GM12872 (cell line): ENCODE results near the gene SACM1L.

ENCODE experiments used
- CTCF ChIP-seq: IDR thresholded peaks from 3 replicates; pipeline ENCODE4 v1.5.1; 2011; ENCODE audit warnings: low read depth, mild to moderate bottlenecking, low read length, moderate library complexity; ENCODE audit not compliant: insufficient read depth

SACM1L gene

GRCh38 chr3:45737234-45737633, 48.0 kb downstream of the SACM1L start:
- no peak for TF ChIP-seq CTCF

- TF ChIP-seq CTCF, result no peak
Measured at GRCh38 chr3:45739991-45740390, 50.8 kb downstream of the SACM1L start.

GRCh38 chr3:45741247-45741646, 52.1 kb downstream of the SACM1L start:
- no peak for TF ChIP-seq CTCF

GRCh38 chr3:45741742-45742460, 52.7 kb downstream of the SACM1L start:
- TF ChIP-seq CTCF, result no peak

- TF ChIP-seq CTCF, result no peak
Measured at GRCh38 chr3:45742461-45743089, 53.4 kb downstream of the SACM1L start.

- no peak for TF ChIP-seq CTCF
Measured at GRCh38 chr3:45746165-45746776, 57.1 kb downstream of the SACM1L start.

GRCh38 chr3:45746777-45747622, 57.8 kb downstream of the SACM1L start:
- TF ChIP-seq CTCF, result no peak
